IPS DF 6.9 (cell line): ENCODE measurements around the gene VWA1.

Source experiments
- DNase-seq: peaks from one replicate; pipeline ENCODE4 v3.0.0-alpha.2; 2013; ENCODE audit warnings: low read depth, low spot score
- H3K27ac ChIP-seq: one replicate; pipeline ENCODE4 v1.5.1; 2013; ENCODE audit warnings: low read length, control low read depth
- H3K27me3 ChIP-seq: 2 replicates; pipeline ENCODE4 v1.6.1; 2013; ENCODE audit warnings: mild to moderate bottlenecking, low read length; ENCODE audit not compliant: control insufficient read depth, insufficient read depth
- H3K36me3 ChIP-seq: 2 replicates; pipeline ENCODE4 v1.6.1; 2013; ENCODE audit warnings: low read length; ENCODE audit not compliant: control insufficient read depth, insufficient read depth
- H3K4me1 ChIP-seq: 2 replicates; pipeline ENCODE4 v1.6.1; 2013; ENCODE audit warnings: low read length; ENCODE audit not compliant: control insufficient read depth, insufficient read depth
- H3K4me3 ChIP-seq: 2 replicates; pipeline ENCODE4 v1.5.1; 2013; ENCODE audit warnings: mild to moderate bottlenecking, low read length
- H3K9me3 ChIP-seq: 2 replicates; pipeline ENCODE4 v1.6.1; 2013; ENCODE audit warnings: low read length, inconsistent platforms; ENCODE audit not compliant: control insufficient read depth, insufficient read depth
- WGBS: extraction: QIAGEN DNeasy Blood & Tissue Kit; methylation state at CpG from one replicate; pipeline ENCODE4 v1.1.7; 2013; ENCODE audit warnings: mixed read lengths, missing lambda C conversion rate; ENCODE audit not compliant: insufficient read length, insufficient coverage; 5-methylcytosine and 5-hydroxymethylcytosine counted together

VWA1 gene

DNA sequence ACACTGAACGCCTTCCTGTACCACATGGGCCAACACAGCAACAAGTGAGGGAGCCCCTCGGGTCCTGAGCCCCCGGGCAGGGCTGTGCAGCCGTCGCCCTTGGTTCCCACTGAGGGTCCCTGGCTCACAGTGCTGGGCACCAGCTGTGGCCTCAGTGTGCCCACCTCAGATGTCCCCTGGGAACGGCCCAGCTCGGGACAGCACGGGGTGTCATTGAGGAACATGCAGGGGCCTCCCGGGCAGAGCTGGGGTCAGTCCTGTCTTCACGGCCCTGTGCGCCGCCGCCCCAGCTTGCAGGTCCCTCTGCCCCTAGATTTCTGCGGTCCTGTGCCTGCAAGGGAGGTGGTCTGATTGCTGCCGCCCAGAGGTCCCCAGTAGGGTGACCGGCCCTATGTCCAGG lies 53.7 kb downstream of the VWA1 start:
- Histone ChIP-seq H3K9me3 (no peaks in the 10 kb centered on the region), H3K4me1 (no peaks in the 10 kb centered on the region), H3K4me3 (no peak overlapping the region), H3K27ac (no peak overlapping the region), H3K27me3 (no peaks in the 10 kb centered on the region), H3K36me3 (peaks cover 27% of the 10 kb centered on the region)
- DNase-seq, result no peak
- WGBS, result no CpG with 5 or more reads among the region's 16 CpGs

DNA sequence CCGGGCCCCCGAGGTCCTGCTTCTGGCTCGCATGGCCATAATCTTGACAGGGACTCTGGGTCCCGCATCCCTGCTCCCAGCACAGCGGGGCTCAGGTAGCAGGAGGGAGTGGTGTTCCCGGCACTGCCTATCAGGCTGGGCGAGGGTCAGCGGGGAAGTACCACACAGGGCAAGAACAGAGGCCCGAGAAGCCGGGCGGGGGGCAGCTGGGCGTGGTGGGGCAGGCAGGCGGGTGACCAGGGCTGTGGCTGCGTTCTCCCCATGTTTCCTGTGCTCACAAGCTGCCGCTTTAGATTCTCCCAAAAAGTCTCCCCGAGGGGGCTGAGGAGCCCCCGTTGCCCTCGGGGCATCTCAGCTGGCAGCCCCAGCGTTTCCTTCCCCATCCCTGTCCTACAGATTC lies 54.4 kb downstream of the VWA1 start:
- Histone ChIP-seq H3K27ac (no peak overlapping the region), H3K36me3 (peaks cover 27% of the 10 kb centered on the region), H3K4me3 (no peak overlapping the region), H3K9me3 (no peaks in the 10 kb centered on the region), H3K27me3 (no peaks in the 10 kb centered on the region), H3K4me1 (no peaks in the 10 kb centered on the region)
- no peak for DNase-seq
- WGBS, result no CpG with 5 or more reads among the region's 19 CpGs

DNA sequence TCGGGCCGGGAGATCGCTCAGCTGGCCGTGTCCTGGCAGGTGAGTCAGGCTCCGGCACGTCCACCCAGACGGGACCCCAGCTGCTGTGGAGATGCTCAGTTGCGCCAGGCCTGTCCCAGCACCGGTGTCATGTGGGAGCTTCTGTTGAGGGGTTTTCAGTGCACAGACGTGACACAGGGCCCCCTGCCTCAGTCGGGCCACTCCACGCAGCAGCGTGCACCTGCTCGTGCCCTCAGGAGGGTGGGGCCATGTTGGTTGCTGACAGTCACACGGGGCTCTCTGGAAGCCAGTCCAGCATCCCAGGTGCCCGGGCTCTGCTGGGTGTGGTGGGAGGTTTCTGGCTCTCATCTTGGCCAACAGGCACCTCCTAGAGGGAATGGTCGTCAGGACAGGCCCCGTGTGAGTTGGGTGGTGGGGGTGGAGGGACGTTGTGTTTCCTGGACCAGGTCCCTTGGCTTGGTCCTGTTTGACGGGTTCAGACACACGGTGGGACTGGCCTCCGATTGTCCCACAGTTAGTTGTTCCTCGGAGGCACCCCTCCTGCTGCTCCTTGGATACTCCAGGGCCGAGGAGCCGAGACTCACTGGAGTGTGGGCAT lies 55.2 kb downstream of the VWA1 start:
- H3K4me1 ChIP-seq, result no peaks in the 10 kb centered on the region
- H3K9me3 ChIP-seq, result no peaks in the 10 kb centered on the region
- H3K4me3 ChIP-seq, result no peak overlapping the region
- no peaks in the 10 kb centered on the region for H3K27me3 ChIP-seq
- H3K27ac ChIP-seq, result no peak overlapping the region
- no peak for DNase-seq
- H3K36me3 ChIP-seq, result peaks cover 29% of the 10 kb centered on the region
- no CpG with 5 or more reads among the region's 25 CpGs for WGBS

DNA sequence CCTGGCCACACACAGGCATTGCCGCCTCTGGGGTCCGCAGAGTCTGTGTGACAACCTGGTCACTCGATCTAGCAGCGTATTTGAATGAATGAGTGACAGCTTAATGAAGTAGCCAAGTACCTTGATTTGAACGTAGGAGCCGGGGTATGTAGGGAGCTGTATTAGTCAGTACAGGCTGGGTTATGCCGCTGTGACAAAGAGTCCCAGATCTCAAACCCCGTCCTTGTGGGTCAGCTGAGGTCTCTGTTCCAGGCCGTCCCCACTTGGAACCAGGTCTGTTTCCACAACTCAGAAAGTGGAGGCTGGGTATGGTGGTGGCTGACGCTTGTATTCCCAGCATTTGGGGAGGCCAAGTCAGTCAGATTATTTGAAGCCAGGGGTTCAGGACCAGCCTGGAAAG lies 56.1 kb downstream of the VWA1 start:
- DNase-seq, result no peak
- H3K36me3 ChIP-seq, result peaks cover 35% of the 10 kb centered on the region
- H3K27me3 ChIP-seq, result no peaks in the 10 kb centered on the region
- no CpG with 5 or more reads among the region's 10 CpGs for WGBS
- H3K4me3 ChIP-seq, result no peak overlapping the region
- H3K9me3 ChIP-seq, result no peaks in the 10 kb centered on the region
- no peaks in the 10 kb centered on the region for H3K4me1 ChIP-seq
- no peak overlapping the region for H3K27ac ChIP-seq
